ENCODE measurements around the gene MYCBP2. TPM values are rescaled to one million over a fixed set of nuclear protein-coding genes. Genes with fewer than 3 reads are reported as not detected.

MYCBP2 gene
- total and polyA plus RNA-seq, 2 donors (not counting 1 experiment from before 2014, with no cell fraction given), result 32.5 to 95.9 TPM

GRCh38 chr13:77176350-77176749 lies 150.5 kb downstream of the MYCBP2 start:
- no peaks in the 10 kb centered on the region for H3K79me2 ChIP-seq (ENCODE audit: control insufficient read depth, insufficient read depth, low read length)
- H4K20me1 ChIP-seq (ENCODE audit: control insufficient read depth, extremely low read depth, insufficient read depth, low read length), result no peaks in the 10 kb centered on the region
- TF ChIP-seq CTCF (conservative IDR thresholded peaks at IDR 0.05 in 1 of 2, IDR thresholded peaks at IDR 0.05 in 1 of 2; ENCODE audit: low read depth in 1 of 2, low read length in 2 of 2) (no peak), EZH2 (IDR thresholded peaks at IDR 0.05; ENCODE audit: low read length, missing control alignments) (no peak)
- no peak overlapping the region for H3K9ac ChIP-seq (ENCODE audit: insufficient read depth, low read length)
- H2AFZ ChIP-seq (ENCODE audit: low read length), result no peak overlapping the region
- H3K36me3 ChIP-seq (ENCODE audit: control insufficient read depth, insufficient read depth, low read length), result peaks cover 5% of the 10 kb centered on the region
- no peak overlapping the region for H3K27ac ChIP-seq (ENCODE audit: insufficient read depth, low read length)
- no peaks in the 10 kb centered on the region for H3K9me3 ChIP-seq (ENCODE audit: control insufficient read depth, insufficient read depth, low read depth, low read length)
- no peaks in the 10 kb centered on the region for H3K4me1 ChIP-seq (ENCODE audit: control insufficient read depth, extremely low read depth, insufficient read depth, low read length)
- H3K4me2 ChIP-seq (ENCODE audit: extremely low read depth, insufficient read depth, low read length), result no peak overlapping the region
- no peak overlapping the region for H3K4me3 ChIP-seq (replicated peaks in 1 of 4; ENCODE audit: control extremely low read depth in 1 of 4, insufficient read depth in 1 of 4, low read depth in 3 of 4, low read length in 4 of 4)
- peak; percentile 32 to 82 for DNase-seq (ENCODE audit: low read depth in 2 of 2)
- H3K27me3 ChIP-seq (ENCODE audit: control insufficient read depth, insufficient read depth, low read length), result no peaks in the 10 kb centered on the region

GRCh38 chr13:77172650-77173049 lies 154.2 kb downstream of the MYCBP2 start:
- no peaks in the 10 kb centered on the region for H3K9me3 ChIP-seq (ENCODE audit: control insufficient read depth, insufficient read depth, low read depth, low read length)
- H2AFZ ChIP-seq (ENCODE audit: low read length), result no peak overlapping the region
- no peaks in the 10 kb centered on the region for H3K27me3 ChIP-seq (ENCODE audit: control insufficient read depth, insufficient read depth, low read length)
- H3K27ac ChIP-seq (ENCODE audit: insufficient read depth, low read length), result no peak overlapping the region
- no peak for DNase-seq (ENCODE audit: low read depth in 2 of 2)
- no peaks in the 10 kb centered on the region for H4K20me1 ChIP-seq (ENCODE audit: control insufficient read depth, extremely low read depth, insufficient read depth, low read length)
- H3K4me1 ChIP-seq (ENCODE audit: control insufficient read depth, extremely low read depth, insufficient read depth, low read length), result no peaks in the 10 kb centered on the region
- no peak overlapping the region for H3K4me3 ChIP-seq (replicated peaks in 1 of 4; ENCODE audit: control extremely low read depth in 1 of 4, insufficient read depth in 1 of 4, low read depth in 3 of 4, low read length in 4 of 4)
- peaks cover 5% of the 10 kb centered on the region for H3K36me3 ChIP-seq (ENCODE audit: control insufficient read depth, insufficient read depth, low read length)
- no peak for TF ChIP-seq CTCF (conservative IDR thresholded peaks at IDR 0.05 in 1 of 2, IDR thresholded peaks at IDR 0.05 in 1 of 2; ENCODE audit: low read depth in 1 of 2, low read length in 2 of 2)
- TF ChIP-seq EZH2 (IDR thresholded peaks at IDR 0.05; ENCODE audit: low read length, missing control alignments), result no peak
- no peak overlapping the region for H3K9ac ChIP-seq (ENCODE audit: insufficient read depth, low read length)
- no peaks in the 10 kb centered on the region for H3K79me2 ChIP-seq (ENCODE audit: control insufficient read depth, insufficient read depth, low read length)
- H3K4me2 ChIP-seq (ENCODE audit: extremely low read depth, insufficient read depth, low read length), result no peak overlapping the region

GRCh38 chr13:77171451-77171850 lies 155.4 kb downstream of the MYCBP2 start:
- no peaks in the 10 kb centered on the region for H3K27me3 ChIP-seq (ENCODE audit: control insufficient read depth, insufficient read depth, low read length)
- no peak overlapping the region for H3K27ac ChIP-seq (ENCODE audit: insufficient read depth, low read length)
- no peak overlapping the region for H2AFZ ChIP-seq (ENCODE audit: low read length)
- no peaks in the 10 kb centered on the region for H3K79me2 ChIP-seq (ENCODE audit: control insufficient read depth, insufficient read depth, low read length)
- no peak overlapping the region for H3K4me2 ChIP-seq (ENCODE audit: extremely low read depth, insufficient read depth, low read length)
- H4K20me1 ChIP-seq (ENCODE audit: control insufficient read depth, extremely low read depth, insufficient read depth, low read length), result no peaks in the 10 kb centered on the region
- no peak for TF ChIP-seq EZH2 (IDR thresholded peaks at IDR 0.05; ENCODE audit: low read length, missing control alignments)
- TF ChIP-seq CTCF (conservative IDR thresholded peaks at IDR 0.05 in 1 of 2, IDR thresholded peaks at IDR 0.05 in 1 of 2; ENCODE audit: low read depth in 1 of 2, low read length in 2 of 2), result no peak
- H3K9me3 ChIP-seq (ENCODE audit: control insufficient read depth, insufficient read depth, low read depth, low read length), result no peaks in the 10 kb centered on the region
- DNase-seq (ENCODE audit: low read depth in 2 of 2), result no peak
- no peak overlapping the region for H3K9ac ChIP-seq (ENCODE audit: insufficient read depth, low read length)
- H3K4me3 ChIP-seq (replicated peaks in 1 of 4; ENCODE audit: control extremely low read depth in 1 of 4, insufficient read depth in 1 of 4, low read depth in 3 of 4, low read length in 4 of 4), result no peak overlapping the region
- H3K4me1 ChIP-seq (ENCODE audit: control insufficient read depth, extremely low read depth, insufficient read depth, low read length), result no peaks in the 10 kb centered on the region
- peaks cover 3% of the 10 kb centered on the region for H3K36me3 ChIP-seq (ENCODE audit: control insufficient read depth, insufficient read depth, low read length)

Data from fibroblast of lung (primary cell).